Measurements from ENCODE around the gene RAB4A.
A peak's percentile ranks its signal among the peaks of the same experiment; 100 is the strongest.
"Not testable (repeated sequence)": the region's sequence is repeated elsewhere in the genome, so short reads cannot be mapped to it uniquely, and the experiment has no call there.

Gene RAB4A

DNA sequence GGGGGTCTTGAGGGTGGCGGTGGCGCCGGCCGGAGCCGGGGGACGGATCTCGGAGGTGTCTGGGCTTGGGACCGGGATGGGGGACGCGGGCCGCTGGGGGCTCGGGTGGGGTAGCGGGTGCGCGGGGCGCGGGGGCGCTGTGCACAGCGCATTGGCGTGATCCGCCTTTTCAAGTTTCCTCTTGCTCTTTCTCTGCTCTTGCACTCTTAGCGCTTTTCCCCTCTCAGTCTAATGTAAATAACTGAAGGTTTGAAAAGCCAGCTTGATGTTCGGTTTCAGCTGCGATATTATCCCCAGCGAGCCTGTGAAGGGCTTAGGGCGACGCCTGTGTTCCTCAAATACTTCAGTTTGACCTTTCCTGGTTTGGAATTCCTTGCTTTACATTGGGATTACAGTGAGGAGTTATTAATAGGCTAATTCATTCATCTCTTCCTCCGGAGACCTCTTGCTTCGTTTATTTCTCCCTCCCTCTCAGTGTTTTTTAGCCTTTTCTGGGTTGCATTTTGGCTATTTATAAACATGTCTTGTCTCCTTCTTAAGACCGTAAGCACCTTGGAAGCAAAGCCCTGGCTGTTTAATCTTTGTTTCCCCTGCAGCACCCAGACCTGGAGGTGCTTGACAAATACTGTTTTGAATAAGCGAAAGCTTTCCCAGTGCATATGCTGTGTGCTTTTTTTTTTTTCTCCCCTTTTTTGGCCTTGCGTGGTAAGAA lies 693 bp downstream of the RAB4A start:
- DNase-seq (ENCODE audit: extremely low read depth in 1 of 2, low read depth in 1 of 2), result peak in 1 of 2 donors; percentile 25

DNA sequence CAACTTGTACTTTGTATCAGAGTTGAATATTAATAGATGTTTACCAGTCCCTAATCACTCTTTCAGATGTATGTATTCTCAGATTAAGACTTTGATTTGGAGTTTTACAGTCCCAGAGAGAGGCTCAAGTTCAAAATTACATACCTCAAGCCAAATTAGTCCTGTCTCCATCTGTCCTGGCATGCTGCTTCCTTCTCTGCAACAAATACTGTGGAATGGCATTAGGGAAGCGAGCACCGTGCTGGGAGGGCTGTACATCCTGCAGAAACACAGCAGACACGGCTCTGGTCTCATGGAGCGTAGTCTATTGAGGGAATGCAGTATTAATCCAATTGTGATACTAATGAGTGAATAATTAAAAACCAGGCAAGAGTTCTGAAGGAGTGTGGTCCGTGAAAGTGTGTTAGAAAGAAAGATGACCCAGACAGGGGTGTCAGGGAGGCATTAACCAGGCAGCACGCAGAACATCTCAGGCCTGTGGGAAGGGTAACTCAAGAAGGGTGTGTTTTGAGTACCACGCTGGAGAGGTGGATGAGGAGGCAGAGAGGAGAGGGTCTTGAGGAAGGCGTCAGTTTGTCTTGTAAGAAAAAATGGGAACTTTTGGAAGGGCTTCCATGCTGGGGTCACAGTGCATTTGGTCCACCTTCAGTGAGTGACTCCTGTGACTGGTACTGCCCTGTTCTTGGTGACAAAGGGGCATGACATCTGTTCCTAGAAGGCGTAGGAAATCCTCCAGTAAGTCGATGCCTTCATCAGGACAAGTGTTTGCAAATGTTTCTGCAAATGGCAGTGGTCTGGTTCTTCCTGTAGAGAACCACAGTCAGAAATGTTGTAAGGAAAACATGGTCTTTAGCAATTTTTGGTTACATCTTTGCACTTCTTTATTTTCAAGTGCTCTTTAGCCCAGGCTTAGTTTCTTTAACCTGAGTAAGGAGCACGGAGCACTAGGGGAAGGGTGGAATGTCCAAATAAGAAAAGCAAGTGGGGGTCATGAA lies 1.6 kb downstream of the RAB4A start:
- DNase-seq (ENCODE audit: extremely low read depth in 1 of 2, low read depth in 1 of 2), result no peak

DNA sequence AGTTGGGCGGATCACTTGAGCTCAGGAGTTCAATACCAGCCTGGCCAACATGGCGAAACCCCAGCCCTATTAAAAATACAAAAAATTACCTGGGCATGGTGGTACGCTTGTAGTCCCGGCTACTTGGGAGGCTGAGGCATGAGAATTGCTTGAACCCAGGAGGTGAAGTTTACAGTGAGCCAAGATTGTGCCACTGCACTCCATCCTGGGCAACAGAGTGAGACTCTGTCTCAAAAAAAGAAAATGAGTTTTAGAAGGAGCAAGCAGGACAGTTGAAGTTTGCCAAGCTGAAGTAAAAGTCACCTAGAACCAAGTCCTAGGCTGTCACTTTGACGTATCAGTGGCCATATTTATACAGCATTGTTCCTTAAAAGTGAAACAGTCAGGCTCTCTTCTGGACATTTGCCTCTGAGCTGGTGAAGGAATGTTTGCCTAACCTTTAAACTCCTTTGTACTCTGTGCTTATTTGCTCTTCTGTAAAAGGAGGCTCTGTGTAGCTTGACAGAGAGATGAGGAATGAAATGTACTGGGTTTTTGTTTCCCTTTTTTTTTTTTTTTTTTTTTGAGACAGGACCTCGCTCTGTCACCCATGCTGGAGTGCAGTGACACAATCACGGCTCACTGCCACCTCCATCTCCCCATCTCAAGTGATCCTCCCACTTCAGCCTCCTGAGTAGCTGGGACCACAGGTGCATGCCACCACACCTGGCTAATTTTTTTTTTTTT lies 2.8 kb downstream of the RAB4A start:
- no peak for DNase-seq (ENCODE audit: extremely low read depth in 1 of 2, low read depth in 1 of 2)

DNA sequence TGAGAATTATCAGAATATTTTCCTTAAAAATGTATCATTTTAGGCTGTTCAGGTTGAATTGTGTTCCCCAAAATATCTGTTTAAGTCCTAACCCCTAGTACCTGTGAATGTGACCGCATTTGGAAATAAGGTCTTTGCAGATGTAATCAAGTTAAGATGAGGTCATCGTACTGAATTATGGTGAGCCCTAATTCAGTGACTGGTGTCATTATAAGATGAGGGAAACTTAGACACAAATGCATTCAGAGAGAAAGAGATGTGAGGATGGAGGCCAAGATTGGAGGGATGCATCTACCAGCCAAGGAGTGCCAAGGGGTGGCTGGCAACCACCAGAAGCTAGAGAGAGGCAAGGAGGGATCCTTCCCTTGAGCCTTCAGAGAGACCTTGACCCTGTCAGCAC lies 4.1 kb downstream of the RAB4A start:
- no peak for DNase-seq (ENCODE audit: extremely low read depth in 1 of 2, low read depth in 1 of 2)

DNA sequence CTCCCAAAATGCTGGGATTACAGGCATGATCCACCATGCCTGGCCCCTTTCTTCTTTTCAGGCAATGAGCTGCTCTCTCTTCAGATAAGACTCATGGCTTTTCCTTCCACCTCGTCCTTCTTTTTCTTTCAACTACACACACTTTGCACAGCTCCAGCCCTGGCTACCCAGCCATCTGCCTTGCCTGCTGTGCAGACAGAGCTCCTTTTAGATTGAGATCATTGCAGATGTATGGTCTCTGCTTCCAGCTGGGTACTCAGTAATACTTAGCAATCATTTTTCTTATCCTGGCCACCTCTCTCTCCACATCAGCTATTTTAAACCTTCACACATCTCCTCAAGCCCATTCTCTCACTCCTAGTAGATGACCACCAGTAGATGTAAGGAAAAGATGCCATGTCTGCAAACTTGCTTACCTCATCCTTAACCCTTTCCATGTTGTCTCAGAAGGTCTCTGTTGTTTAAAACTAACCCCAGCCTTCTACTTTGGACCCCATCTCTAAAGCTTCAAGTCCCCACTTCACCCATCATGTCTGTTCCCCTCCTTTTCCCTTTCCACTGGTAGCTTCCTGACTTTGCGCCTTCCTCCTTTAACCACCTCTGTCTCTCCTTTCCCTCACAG lies 7.3 kb downstream of the RAB4A start:
- DNase-seq (ENCODE audit: extremely low read depth in 1 of 2, low read depth in 1 of 2), result no peak

DNA sequence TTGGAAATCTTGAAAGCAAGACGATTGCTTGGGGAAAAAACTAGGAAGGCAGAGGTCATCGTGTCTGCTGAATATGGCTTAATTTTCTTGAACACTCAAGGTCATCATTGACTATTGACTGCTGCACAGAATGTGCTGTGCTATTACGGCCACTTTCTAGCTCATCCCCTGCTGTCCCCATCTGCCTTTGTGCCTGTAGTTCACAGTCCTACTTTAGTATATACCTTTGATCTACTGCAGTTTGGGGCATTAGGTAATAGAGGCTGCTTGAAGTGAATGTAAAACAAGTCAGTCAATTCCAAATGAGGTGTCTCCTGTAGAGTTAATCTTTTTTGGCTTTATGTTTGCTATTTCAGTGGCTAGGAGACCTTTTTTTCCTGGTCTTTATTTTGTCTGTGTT lies 8.3 kb downstream of the RAB4A start:
- DNase-seq (ENCODE audit: extremely low read depth in 1 of 2, low read depth in 1 of 2), result no peak

DNA sequence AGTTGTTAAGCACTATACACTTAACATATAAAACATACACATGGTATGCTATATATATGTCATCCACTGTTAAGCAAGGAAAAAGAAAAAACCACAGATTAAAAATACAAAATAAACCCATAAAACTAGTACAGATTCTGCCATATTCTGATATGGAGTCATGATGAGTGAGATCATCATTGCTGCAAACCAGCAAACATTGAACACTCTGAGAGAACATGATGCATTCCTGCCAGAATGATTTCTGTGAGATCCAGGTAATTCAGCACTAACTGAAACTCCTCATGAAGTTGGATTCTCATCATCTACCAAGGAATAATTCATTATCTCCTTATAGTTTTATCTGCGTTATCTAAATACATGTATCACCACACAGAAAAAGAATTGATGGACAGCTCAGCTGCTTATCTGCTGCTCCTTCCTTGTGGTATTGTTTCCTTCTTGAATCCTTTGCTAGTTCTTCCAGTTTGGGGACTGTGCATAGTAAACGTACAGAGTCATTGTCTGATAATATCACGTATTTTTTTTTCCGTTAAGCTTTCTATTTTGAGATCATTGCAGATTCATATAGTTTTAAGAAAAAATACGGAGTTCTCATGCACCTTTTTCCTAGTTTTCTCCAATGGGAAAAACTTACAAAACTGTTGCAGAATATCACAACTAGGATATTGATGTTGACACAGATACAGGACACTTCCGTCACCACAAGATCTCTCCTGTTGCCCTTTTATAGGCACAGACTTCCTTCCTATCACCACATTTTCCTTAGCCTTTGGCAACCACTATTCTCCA lies 9.3 kb downstream of the RAB4A start:
- no peak for DNase-seq (ENCODE audit: extremely low read depth in 1 of 2, low read depth in 1 of 2)

DNA sequence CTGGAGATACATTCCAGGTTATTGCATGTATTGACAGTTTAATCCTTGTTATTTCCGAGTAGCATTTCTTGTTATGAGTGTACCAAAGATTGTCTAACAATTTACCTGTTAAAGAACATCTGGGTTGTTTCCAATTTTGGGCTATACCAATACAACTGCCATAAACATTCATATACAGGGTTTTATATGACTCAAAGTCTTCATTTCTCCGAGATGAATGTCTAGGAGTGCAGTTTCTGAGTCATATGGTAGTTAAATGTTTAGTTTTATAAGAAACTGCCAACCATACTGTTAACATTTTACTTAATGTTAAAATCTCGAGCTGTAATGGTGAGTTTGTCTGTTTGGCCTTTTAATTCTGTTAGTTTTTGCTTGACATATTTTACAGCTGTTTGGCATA lies 10.0 kb downstream of the RAB4A start:
- no peak for DNase-seq (ENCODE audit: extremely low read depth in 1 of 2, low read depth in 1 of 2)

DNA sequence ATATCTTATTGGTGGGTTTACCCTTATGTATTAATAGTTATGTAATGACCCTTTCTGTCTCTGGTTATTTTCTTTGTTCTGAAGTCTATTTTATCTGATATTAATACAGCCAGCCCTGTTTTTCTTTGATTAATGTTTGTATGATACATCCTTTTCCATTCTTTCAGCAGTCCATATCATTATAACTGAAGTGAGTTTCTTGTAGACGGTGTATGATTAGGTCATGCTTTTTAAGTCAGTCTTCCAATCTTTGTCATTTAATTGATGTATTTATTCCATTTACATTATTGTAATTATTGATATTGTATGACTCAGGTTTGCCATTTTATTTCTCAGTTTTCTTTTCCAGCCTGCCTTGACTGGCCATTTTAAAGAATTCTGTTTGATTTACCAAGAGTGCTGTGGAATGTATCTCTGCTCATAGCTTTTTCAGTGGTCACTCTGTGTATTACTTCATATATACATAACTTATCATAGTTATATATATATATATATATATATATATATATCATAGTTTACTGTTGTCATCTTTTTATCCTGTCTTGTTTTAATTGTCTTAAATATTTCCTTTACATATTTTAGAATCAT lies 10.5 kb downstream of the RAB4A start:
- no peak for DNase-seq (ENCODE audit: extremely low read depth in 1 of 2, low read depth in 1 of 2)

DNA sequence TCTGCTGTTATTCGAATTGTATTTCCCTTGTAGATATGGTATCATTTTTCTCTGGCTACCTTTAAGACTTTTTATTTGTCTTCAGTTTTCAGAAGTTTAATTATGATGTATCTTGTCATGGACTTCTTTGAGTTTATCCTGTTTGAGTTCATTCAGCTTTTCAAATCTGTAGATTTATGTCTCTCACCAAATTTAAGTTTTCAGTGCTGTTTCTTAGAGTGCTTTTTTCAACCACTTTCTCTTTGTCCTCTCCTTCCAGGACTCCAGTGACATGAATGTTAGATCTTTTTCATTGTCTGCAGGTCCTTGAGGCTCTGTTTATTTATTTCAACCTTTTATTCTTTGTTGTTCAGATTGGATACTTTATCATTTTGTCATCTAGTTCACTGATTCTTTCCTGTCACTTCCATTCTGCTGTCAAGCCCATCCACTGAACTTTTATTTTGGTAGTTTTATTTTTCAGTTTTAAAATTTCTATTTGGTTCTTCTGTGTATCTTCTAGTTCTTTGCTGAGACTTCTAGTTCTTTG lies 11.4 kb downstream of the RAB4A start:
- DNase-seq (ENCODE audit: extremely low read depth in 1 of 2, low read depth in 1 of 2), result no peak

DNA sequence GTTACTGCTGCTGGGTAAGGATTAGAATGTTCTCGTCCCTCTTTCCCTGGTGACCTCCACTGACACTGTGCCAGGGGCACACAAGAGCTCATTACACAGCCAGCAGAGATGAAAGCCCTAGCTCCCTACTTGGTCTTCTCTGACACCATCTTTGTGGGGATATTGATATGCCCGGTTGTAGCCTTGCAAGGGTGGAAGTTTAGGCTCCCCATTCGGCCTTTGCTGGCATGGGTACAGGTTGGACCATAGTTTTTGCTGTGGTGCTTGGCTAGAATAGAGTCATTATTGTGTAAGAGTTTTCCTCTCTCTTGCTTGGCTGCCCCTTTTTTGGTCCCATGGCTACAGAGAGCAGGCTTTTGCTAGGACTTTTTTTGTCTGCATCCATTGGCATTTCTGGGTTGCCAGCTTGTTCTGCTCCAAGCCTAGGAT lies 12.3 kb downstream of the RAB4A start:
- DNase-seq (ENCODE audit: extremely low read depth in 1 of 2, low read depth in 1 of 2), result no peak

DNA sequence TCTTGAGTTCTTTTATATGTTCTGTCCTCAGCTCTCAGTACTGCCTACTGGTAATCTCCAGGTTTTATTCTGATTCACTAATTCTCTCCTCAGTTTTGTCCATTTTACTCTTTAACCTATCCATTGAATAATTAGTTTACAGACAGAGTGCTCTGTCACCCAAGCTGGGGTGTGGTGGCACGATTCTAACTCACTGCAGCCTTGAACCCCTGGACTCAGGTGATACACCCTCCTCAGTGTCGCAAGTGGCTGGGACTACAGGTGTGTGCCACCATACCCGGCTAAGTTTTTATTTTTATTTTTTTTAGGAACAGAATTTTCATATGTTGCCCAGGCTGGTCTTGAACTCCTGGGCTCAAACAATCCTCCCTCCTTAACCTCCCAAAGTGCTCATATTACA lies 14.0 kb downstream of the RAB4A start:
- no peak for DNase-seq (ENCODE audit: extremely low read depth in 1 of 2, low read depth in 1 of 2)

DNA sequence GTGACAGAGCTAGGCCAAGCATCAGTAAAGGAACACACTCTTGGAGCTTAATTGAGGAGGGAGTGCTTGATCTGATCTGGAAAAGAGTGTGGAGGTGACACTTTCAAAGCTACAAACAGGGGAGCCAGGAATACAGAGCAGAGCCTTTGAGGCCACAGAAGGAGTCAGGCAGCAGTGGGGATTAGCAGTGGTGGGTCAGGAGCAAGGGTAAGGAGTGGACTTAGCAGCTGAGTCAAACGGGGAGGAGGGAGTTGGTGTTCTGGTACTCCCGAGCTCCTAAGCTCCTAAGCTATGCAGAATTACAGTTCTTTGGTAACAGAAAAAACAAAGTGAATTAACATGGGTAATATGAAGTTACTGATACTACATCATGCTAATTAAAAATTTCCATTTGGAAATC lies 14.5 kb downstream of the RAB4A start:
- DNase-seq (ENCODE audit: extremely low read depth in 1 of 2, low read depth in 1 of 2), result no peak

DNA sequence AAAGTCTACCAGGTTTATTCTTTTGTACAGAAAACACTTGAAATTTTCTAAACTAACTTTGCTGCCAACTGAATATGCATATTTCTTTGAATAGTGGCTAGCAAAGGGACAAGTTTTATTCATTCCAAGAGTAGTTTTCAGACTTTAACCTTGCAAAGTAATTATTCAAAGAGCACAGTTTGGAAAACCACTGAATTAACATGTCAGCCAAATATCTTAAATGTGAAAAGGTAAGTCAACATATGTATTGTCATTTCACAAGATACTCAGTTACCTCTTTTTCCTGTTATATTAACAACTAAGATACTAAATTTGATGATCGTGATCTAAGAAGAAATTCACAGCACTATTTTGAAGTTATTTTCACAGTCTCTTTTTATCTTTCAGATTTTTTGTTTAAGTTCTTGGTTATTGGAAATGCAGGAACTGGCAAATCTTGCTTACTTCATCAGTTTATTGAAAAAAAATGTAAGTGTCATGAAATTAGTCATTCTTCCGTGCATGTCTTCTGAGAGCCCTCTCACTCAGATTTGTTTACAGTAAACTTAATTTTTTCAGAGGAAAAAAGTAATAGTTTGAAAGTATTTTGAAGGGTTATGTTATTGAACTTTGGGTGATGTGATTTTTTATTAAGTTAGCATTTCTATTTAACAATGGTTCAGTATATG lies 15.3 kb downstream of the RAB4A start:
- DNase-seq (ENCODE audit: extremely low read depth in 1 of 2, low read depth in 1 of 2), result no peak

DNA sequence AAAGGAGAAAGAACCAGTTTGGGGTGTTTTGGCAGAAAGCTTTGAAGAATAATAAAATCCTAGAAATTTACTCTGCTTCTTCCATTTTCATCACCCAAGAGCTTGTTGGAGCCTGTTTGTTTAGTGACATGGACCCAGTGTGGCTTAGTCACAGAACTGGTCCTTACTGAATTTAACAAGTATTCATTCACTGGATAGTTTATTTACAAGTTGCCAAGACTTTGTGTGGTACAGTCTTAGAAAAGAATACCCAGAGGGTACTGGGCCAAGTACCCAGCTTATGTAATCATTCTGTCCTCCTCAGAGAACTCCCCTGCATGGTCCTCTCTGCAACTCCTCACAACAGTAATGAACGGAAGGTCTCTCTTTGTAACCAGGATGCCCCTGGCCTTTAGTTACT lies 16.4 kb downstream of the RAB4A start:
- DNase-seq (ENCODE audit: extremely low read depth in 1 of 2, low read depth in 1 of 2), result no peak

DNA sequence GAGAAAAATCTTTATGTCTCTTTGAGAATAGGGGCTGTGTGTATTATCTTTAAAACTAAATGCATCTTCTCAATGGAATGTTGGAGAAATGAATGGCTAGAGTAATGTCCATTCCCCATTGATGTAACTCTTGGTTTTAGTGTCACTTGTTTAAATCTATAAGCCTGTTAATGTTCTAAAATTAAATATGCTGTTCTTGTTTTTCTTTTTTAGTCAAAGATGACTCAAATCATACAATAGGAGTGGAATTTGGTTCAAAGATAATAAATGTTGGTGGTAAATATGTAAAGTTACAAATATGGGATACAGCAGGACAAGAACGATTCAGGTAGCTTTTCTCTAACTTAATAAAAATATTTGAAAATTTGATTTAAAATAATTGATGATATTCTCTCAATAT lies 17.6 kb downstream of the RAB4A start:
- no peak for DNase-seq (ENCODE audit: extremely low read depth in 1 of 2, low read depth in 1 of 2)

DNA sequence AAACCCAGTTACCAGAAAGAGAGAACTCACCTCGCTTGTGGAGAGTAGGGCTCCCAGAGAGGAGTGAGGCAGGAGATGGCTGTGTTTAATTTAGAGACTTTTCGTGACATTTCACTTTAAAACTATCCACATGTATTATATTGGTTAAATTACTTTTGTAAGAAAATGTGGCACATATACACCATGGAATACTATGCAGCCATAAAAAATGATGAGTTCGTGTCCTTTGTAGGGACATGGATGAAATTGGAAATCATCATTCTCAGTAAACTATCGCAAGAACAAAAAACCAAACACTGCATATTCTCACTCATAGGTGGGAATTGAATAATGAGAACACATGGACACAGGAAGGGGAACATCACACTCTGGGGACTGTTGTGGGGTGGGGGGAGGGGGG lies 20.8 kb downstream of the RAB4A start:
- not testable (repeated sequence) for DNase-seq (ENCODE audit: extremely low read depth in 1 of 2, low read depth in 1 of 2)

DNA sequence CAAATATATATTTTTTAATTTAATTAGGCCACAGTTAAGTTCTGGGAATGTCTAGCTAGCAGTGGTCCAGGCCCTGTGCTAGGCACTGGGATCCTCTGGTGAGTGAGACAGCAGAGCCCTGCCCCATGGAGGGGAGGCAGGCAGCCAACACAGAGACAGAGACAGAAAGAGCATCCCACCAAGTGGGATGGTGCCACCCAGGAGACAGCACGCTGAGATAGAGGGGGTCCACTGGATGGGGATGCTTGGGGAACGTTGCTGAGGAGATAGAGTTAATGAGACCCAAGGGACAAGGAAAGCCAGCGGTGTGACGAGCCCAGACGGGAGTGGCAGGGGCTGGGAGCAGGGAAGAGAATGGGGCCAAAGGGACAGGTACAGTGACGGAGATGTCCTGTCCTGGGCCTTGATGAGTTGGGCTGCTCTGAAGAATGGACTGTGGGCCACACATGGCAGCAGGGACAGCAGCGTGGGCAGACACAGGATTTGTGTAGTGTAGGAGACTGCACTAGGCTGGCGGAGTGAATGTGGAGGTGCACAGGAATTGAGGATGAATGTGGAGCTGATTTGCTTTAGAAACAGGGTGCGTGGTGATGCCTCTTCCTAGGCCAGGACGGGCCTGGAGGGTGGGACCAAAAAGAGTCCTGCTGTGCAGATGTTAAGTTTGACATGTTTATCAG lies 22.8 kb downstream of the RAB4A start:
- no peak for DNase-seq (ENCODE audit: extremely low read depth in 1 of 2, low read depth in 1 of 2)
